AG10803 (cell line): Measurements from ENCODE around the gene DLG2.

Source experiments
- DNase-seq: peaks from one replicate; pipeline ENCODE4 v3.0.0; 2010; ENCODE audit warnings: low read depth
- H3K4me3 ChIP-seq: 2 replicates; pipeline ENCODE4 v1.5.1; 2011; ENCODE audit warnings: mild to moderate bottlenecking, low read length, control low read depth
- CTCF ChIP-seq: conservative IDR thresholded peaks from 2 replicates; pipeline ENCODE4 v1.5.1; 2011; ENCODE audit warnings: mild to moderate bottlenecking, low read length, control low read depth, inconsistent platforms

The DLG2 gene

GRCh38 chr11:83663446-83663845 lies 1963.7 kb downstream of the DLG2 start:
- H3K4me3 ChIP-seq: no peak overlapping the region
- TF ChIP-seq CTCF: no peak
- no peak for DNase-seq

- DNase-seq: no peak
- no peak overlapping the region for H3K4me3 ChIP-seq
- no peak for TF ChIP-seq CTCF
Measured at GRCh38 chr11:83662494-83662893, 1964.7 kb downstream of the DLG2 start.

GRCh38 chr11:83661491-83662350 lies 1965.4 kb downstream of the DLG2 start:
- H3K4me3 ChIP-seq: no peak overlapping the region
- DNase-seq: no peak
- no peak for TF ChIP-seq CTCF

- no peak for TF ChIP-seq CTCF
- no peak for DNase-seq
- H3K4me3 ChIP-seq: no peak overlapping the region
Measured at GRCh38 chr11:83659466-83659865, 1967.7 kb downstream of the DLG2 start.

- no peak overlapping the region for H3K4me3 ChIP-seq
- no peak for TF ChIP-seq CTCF
- no peak for DNase-seq
Measured at GRCh38 chr11:83656796-83657330, 1970.3 kb downstream of the DLG2 start.

- no peak overlapping the region for H3K4me3 ChIP-seq
- TF ChIP-seq CTCF: no peak
- DNase-seq: no peak
Measured at GRCh38 chr11:83655976-83656375, 1971.2 kb downstream of the DLG2 start.

GRCh38 chr11:83649528-83649855 lies 1977.7 kb downstream of the DLG2 start:
- H3K4me3 ChIP-seq: no peak overlapping the region
- DNase-seq: no peak
- no peak for TF ChIP-seq CTCF
